Smooth muscle cell (in vitro differentiated cells): ENCODE measurements around the gene DDIT3. TPM values are rescaled to one million over a fixed set of nuclear protein-coding genes. Genes with fewer than 3 reads are reported as not detected.

Experiments used
- DNase-seq: peaks from one replicate; lab custom pipeline; 2025; ENCODE audit not compliant: unreplicated experiment; lab: John Stamatoyannopoulos, UW
- H2AFZ ChIP-seq: fragments of 200-600 bp; sonication (generic); 2 replicates; pipeline ENCODE4 v1.6.0; 2016; ENCODE audit warnings: antibody characterized with exemption, low read depth, mild to moderate bottlenecking
- H3F3A ChIP-seq: fragments of 200-600 bp; sonication (generic); 2 replicates; pipeline ENCODE4 v1.6.0; 2017; ENCODE audit warnings: antibody characterized with exemption, low read depth
- H3K27ac ChIP-seq: fragments of 200-600 bp; sonication (generic); 2 replicates; pipeline ENCODE4 v1.5.1; 2016; ENCODE audit warnings: low read depth, mild to moderate bottlenecking
- H3K27me3 ChIP-seq: fragments of 200-600 bp; sonication (generic); 2 replicates; pipeline ENCODE4 v1.6.1; 2016; ENCODE audit warnings: low read depth, mild to moderate bottlenecking
- H3K36me3 ChIP-seq: fragments of 200-600 bp; sonication (generic); 2 replicates; pipeline ENCODE4 v1.5.1; 2016; ENCODE audit warnings: low read depth
- H3K4me1 ChIP-seq: fragments of 200-600 bp; sonication (generic); 2 replicates; pipeline ENCODE4 v1.5.1; 2016; ENCODE audit warnings: low read depth
- H3K4me2 ChIP-seq: fragments of 200-600 bp; sonication (generic); 2 replicates; pipeline ENCODE4 v1.6.0; 2016; ENCODE audit warnings: mild to moderate bottlenecking
- H3K4me3 ChIP-seq: fragments of 200-600 bp; sonication (generic); 2 replicates; pipeline ENCODE4 v1.5.1; 2016; ENCODE audit warnings: mild to moderate bottlenecking
- H3K79me2 ChIP-seq: fragments of 200-600 bp; sonication (generic); 2 replicates; pipeline ENCODE4 v1.6.0; 2016; ENCODE audit warnings: low read depth, mild to moderate bottlenecking
- H3K9ac ChIP-seq: fragments of 200-600 bp; sonication (generic); 2 replicates; pipeline ENCODE4 v1.6.0; 2016; ENCODE audit warnings: low read depth
- H3K9me3 ChIP-seq: fragments of 200-600 bp; sonication (generic); replicated peaks from 2 replicates; pipeline ENCODE4 v1.5.1; 2016; ENCODE audit warnings: low read depth
- H4K20me1 ChIP-seq: fragments of 200-600 bp; sonication (generic); 2 replicates; pipeline ENCODE4 v1.6.0; 2016; ENCODE audit warnings: low read depth
- CTCF ChIP-seq: fragments of 200-600 bp; sonication (generic); IDR thresholded peaks from 2 replicates; pipeline ENCODE4 v1.5.1; 2017; ENCODE audit warnings: borderline replicate concordance, mild to moderate bottlenecking, antibody characterized with exemption; ENCODE audit not compliant: insufficient read depth, poor library complexity, severe bottlenecking
- WGBS: methylation state at CpG from one replicate; pipeline ENCODE4 v1.1.7; 2016; ENCODE audit warnings: low lambda C conversion rate; 5-methylcytosine and 5-hydroxymethylcytosine counted together
- polyA plus RNA-seq: library from polyadenylated mRNA; unstranded; fragments of >200 nt; fragmentation: Nextera tagmentation; extraction: Ambion mirVana; gene quantifications from 2 replicates; pipeline ENCODE4 v1.2.1, GENCODE V29; 2016
- total RNA-seq: library from RNA; depleted of rRNA; stranded (reverse); fragments of >200 nt; gene quantifications from 2 replicates; pipeline ENCODE4 v1.2.3, GENCODE V29; 2014

DDIT3 gene
- total and polyA plus RNA-seq, 2 experiments from 2014 or later: 25.8 to 27.8 TPM

DNA sequence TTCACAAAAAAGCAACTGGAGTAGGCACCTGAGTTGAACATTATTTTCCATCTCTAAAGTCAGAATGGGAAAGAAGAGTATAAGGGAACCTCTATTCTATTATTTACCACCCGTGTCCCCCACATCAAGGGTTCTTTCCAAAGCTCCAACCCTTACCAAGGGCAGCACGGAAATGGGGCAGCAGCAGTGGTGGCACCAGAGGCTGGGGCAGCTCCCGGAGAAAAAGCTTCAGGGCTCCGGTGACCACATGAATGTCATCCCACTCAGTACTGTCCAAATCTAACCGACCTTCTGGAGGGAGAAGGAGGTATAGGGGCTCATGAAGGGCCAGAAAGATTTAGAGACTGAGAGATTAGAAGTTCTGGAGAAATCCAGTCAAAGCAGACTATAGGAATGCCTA, 46.4 kb downstream of the DDIT3 start:
- H3K27ac ChIP-seq: no peak overlapping the region
- H3K4me3 ChIP-seq: no peak overlapping the region
- no peak overlapping the region for H2AFZ ChIP-seq
- H3K9ac ChIP-seq: no peak overlapping the region
- no peaks in the 10 kb centered on the region for H3K36me3 ChIP-seq
- DNase-seq: no peak
- TF ChIP-seq CTCF: no peak
- H4K20me1 ChIP-seq: no peaks in the 10 kb centered on the region
- H3K27me3 ChIP-seq: peaks cover 63% of the 10 kb centered on the region
- H3K79me2 ChIP-seq: no peaks in the 10 kb centered on the region
- WGBS: 89% methylated on average over 5 of the region's 5 CpGs
- no peaks in the 10 kb centered on the region for H3F3A ChIP-seq
- peaks cover 13% of the 10 kb centered on the region for H3K4me1 ChIP-seq
- H3K9me3 ChIP-seq: no peaks in the 10 kb centered on the region
- H3K4me2 ChIP-seq: no peak overlapping the region

- no peaks in the 10 kb centered on the region for H3K79me2 ChIP-seq
- DNase-seq: no peak
- no peak overlapping the region for H3K27ac ChIP-seq
- TF ChIP-seq CTCF: no peak
- H3F3A ChIP-seq: no peaks in the 10 kb centered on the region
- H4K20me1 ChIP-seq: no peaks in the 10 kb centered on the region
- H3K4me1 ChIP-seq: peaks cover 13% of the 10 kb centered on the region
- no peak overlapping the region for H3K4me3 ChIP-seq
- WGBS: 86% methylated on average over 3 of the region's 3 CpGs
- no peak overlapping the region for H3K9ac ChIP-seq
- peaks cover 63% of the 10 kb centered on the region for H3K27me3 ChIP-seq
- no peak overlapping the region for H3K4me2 ChIP-seq
- H3K9me3 ChIP-seq: no peaks in the 10 kb centered on the region
- H3K36me3 ChIP-seq: no peaks in the 10 kb centered on the region
- no peak overlapping the region for H2AFZ ChIP-seq
These were observed 46.9 kb downstream of the DDIT3 start for GRCh38 chr12:57473392-57473791.

DNA sequence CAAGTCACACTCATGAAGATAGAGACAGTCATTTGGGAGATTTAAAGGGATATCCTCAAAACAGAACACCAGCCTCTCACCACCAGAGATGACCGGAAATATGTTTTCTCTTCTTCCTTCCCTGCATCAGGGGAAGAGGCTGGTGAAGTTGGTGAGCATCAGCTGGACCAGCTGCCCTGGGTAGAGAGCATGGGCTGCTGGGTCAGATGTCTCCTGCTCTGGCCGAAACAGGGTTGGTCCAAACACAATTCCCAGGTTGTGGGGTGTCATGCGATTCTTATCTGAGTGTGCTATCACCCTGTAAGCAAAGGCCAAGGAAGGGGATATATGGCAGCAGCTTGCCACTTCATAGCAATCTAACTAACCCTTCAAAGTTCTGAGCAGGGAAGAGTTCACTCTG, 47.9 kb downstream of the DDIT3 start:
- Histone ChIP-seq H3K4me3 (no peak overlapping the region), H3K27ac (no peak overlapping the region), H4K20me1 (no peaks in the 10 kb centered on the region), H3K79me2 (no peaks in the 10 kb centered on the region), H3F3A (no peaks in the 10 kb centered on the region), H3K4me2 (no peak overlapping the region), H3K4me1 (peaks cover 13% of the 10 kb centered on the region), H3K36me3 (no peaks in the 10 kb centered on the region), H3K9ac (no peak overlapping the region), H2AFZ (no peak overlapping the region), H3K9me3 (no peaks in the 10 kb centered on the region), H3K27me3 (peaks cover 62% of the 10 kb centered on the region)
- 96% methylated on average over 3 of the region's 3 CpGs for WGBS
- TF ChIP-seq CTCF: no peak
- DNase-seq: no peak

GRCh38 chr12:57471661-57472060, 48.7 kb downstream of the DDIT3 start:
- Histone ChIP-seq H3K9me3 (no peaks in the 10 kb centered on the region), H3K27me3 (peaks cover 55% of the 10 kb centered on the region), H3K4me2 (no peak overlapping the region), H3F3A (no peaks in the 10 kb centered on the region), H4K20me1 (no peaks in the 10 kb centered on the region), H2AFZ (no peak overlapping the region), H3K36me3 (no peaks in the 10 kb centered on the region), H3K4me1 (peaks cover 13% of the 10 kb centered on the region), H3K79me2 (no peaks in the 10 kb centered on the region), H3K9ac (no peak overlapping the region), H3K27ac (no peak overlapping the region), H3K4me3 (no peak overlapping the region)
- WGBS: 100% methylated on average over 3 of the region's 3 CpGs
- no peak for DNase-seq
- TF ChIP-seq CTCF: no peak
